SU-DHL-6 (cell line): ENCODE results near the gene CACNG4.

Source experiments
- H2AFZ ChIP-seq: fragments of 200-600 bp; sonication (generic); 2 replicates; pipeline ENCODE4 v1.6.1; 2014; ENCODE audit warnings: low read depth, mild to moderate bottlenecking, moderate library complexity, mixed read lengths, antibody characterized with exemption, low read length; ENCODE audit not compliant: severe bottlenecking
- H3F3A ChIP-seq: fragments of 200-600 bp; shearing (Covaris generic); 2 replicates; pipeline ENCODE4 v1.6.0; 2016; ENCODE audit warnings: antibody characterized with exemption, mild to moderate bottlenecking; ENCODE audit not compliant: insufficient read depth
- H3K27ac ChIP-seq: fragments of 200-600 bp; sonication (generic); 2 replicates; pipeline ENCODE4 v1.5.1; 2016; ENCODE audit warnings: low read depth, mild to moderate bottlenecking, low read length, moderate library complexity, mixed read lengths
- H3K27me3 ChIP-seq: fragments of 200-600 bp; sonication (generic), shearing (Covaris generic); 2 replicates; pipeline ENCODE4 v1.6.0; 2014; ENCODE audit warnings: mild to moderate bottlenecking, low read length
- H3K36me3 ChIP-seq: fragments of 200-600 bp; sonication (generic); 2 replicates; pipeline ENCODE4 v1.6.1; 2014; ENCODE audit warnings: mild to moderate bottlenecking, low read length, mixed read lengths
- H3K4me2 ChIP-seq: fragments of 300-600, 200-600 bp; shearing (Covaris generic), sonication (generic); 2 replicates; pipeline ENCODE4 v1.6.0; 2014; ENCODE audit warnings: low read length, low read depth, mild to moderate bottlenecking; ENCODE audit not compliant: poor library complexity, severe bottlenecking
- H3K4me3 ChIP-seq: fragments of 200-600 bp; sonication (generic); 2 replicates; pipeline ENCODE4 v1.5.1; 2014; ENCODE audit warnings: antibody characterized with exemption, low read length, mild to moderate bottlenecking, mixed read lengths; ENCODE audit not compliant: insufficient read depth, poor library complexity, severe bottlenecking
- H3K79me2 ChIP-seq: fragments of 200-600 bp; sonication (generic); 2 replicates; pipeline ENCODE4 v1.6.1; 2014; ENCODE audit warnings: mild to moderate bottlenecking, low read length, moderate library complexity; ENCODE audit not compliant: insufficient read depth
- H3K9ac ChIP-seq: fragments of 200-600 bp; sonication (generic); 2 replicates; pipeline ENCODE4 v1.7.0; 2014; ENCODE audit warnings: mild to moderate bottlenecking, low read length
- H3K9me2 ChIP-seq: fragments of 200-600 bp; sonication (generic); replicated peaks from 2 replicates; pipeline ENCODE4 v1.6.1; 2014; ENCODE audit warnings: low read length; ENCODE audit not compliant: insufficient read depth
- H3K9me3 ChIP-seq: fragments of 200-600 bp; sonication (generic); 2 replicates; pipeline ENCODE4 v1.6.1; 2014; ENCODE audit warnings: low read length, mixed read lengths; ENCODE audit not compliant: insufficient read depth
- H4K20me1 ChIP-seq: fragments of 200-600 bp; sonication (generic); 2 replicates; pipeline ENCODE4 v1.6.1; 2014; ENCODE audit warnings: low read depth, mild to moderate bottlenecking, antibody characterized with exemption, low read length, moderate library complexity, mixed read lengths
- EZH2phosphoT487 ChIP-seq: fragments of 200-600 bp; sonication (generic), shearing (Covaris generic); conservative IDR thresholded peaks from 2 replicates; pipeline ENCODE4 v1.6.1; 2018; ENCODE audit warnings: mild to moderate bottlenecking, antibody characterized with exemption, low read length, moderate library complexity, mixed read lengths
- TF ChIP-seq, protein P1 (sequence below): fragments of 200-600 bp; sonication (generic); IDR thresholded peaks from one replicate; pipeline ENCODE4 v1.5.1; 2017; ENCODE audit warnings: antibody characterized with exemption, mild to moderate bottlenecking, low read length, moderate library complexity; ENCODE audit not compliant: insufficient read depth, poor library complexity, severe bottlenecking

CACNG4 gene

DNA sequence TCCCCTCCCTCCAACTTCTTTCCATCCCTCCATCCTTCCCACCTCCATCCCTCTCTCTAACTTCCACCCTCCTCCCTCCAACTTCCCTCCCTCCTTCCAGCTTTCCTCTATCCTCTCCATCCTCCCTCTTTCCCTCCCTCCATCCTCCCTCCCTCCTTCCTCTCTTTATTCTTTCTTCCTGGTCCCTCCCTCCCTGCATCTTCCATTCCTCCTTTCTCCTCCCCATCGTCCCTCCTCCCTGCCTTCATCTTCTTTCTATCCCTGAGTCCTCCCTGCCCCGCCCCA lies 11.8 kb downstream of the CACNG4 start:
- no peak overlapping the region for H3K9ac ChIP-seq
- H3K9me3 ChIP-seq: no peaks in the 10 kb centered on the region
- H3K27me3 ChIP-seq: no peaks in the 10 kb centered on the region
- no peaks in the 10 kb centered on the region for H3K36me3 ChIP-seq
- H4K20me1 ChIP-seq: no peaks in the 10 kb centered on the region
- H3K4me2 ChIP-seq: no peak overlapping the region
- no peaks in the 10 kb centered on the region for H3K79me2 ChIP-seq
- no peak overlapping the region for H3K4me3 ChIP-seq
- no peak overlapping the region for H2AFZ ChIP-seq
- no peaks in the 10 kb centered on the region for H3K9me2 ChIP-seq
- H3F3A ChIP-seq: no peaks in the 10 kb centered on the region
- H3K27ac ChIP-seq: no peak overlapping the region
- TF ChIP-seq EZH2phosphoT487: no peak
- TF ChIP-seq, protein P1, sequence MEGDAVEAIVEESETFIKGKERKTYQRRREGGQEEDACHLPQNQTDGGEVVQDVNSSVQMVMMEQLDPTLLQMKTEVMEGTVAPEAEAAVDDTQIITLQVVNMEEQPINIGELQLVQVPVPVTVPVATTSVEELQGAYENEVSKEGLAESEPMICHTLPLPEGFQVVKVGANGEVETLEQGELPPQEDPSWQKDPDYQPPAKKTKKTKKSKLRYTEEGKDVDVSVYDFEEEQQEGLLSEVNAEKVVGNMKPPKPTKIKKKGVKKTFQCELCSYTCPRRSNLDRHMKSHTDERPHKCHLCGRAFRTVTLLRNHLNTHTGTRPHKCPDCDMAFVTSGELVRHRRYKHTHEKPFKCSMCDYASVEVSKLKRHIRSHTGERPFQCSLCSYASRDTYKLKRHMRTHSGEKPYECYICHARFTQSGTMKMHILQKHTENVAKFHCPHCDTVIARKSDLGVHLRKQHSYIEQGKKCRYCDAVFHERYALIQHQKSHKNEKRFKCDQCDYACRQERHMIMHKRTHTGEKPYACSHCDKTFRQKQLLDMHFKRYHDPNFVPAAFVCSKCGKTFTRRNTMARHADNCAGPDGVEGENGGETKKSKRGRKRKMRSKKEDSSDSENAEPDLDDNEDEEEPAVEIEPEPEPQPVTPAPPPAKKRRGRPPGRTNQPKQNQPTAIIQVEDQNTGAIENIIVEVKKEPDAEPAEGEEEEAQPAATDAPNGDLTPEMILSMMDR: no peak

DNA sequence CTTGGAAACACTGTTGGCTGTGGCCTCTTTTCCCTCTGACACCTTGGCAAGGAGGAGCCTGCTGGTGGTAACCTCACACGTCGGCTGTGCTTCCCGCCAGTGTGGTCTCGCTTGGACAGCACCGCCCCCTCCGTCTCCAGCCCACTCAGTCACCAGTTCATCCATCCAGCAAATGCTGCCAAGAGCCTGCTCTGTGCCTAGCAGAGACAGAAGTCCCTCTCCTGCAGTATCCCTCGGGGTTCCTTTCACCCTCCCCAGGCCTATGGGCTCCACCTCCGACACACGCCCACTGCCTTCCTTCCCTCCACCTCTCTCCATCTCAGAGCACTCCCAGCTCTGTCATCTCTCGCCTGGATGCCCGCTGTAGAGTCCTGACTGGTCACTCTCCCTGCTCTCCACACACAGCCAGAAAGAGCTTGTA lies 12.3 kb downstream of the CACNG4 start:
- no peak overlapping the region for H3K4me2 ChIP-seq
- H3F3A ChIP-seq: no peaks in the 10 kb centered on the region
- TF ChIP-seq, protein P1: no peak
- no peaks in the 10 kb centered on the region for H3K36me3 ChIP-seq
- no peak overlapping the region for H3K4me3 ChIP-seq
- H2AFZ ChIP-seq: no peak overlapping the region
- H3K79me2 ChIP-seq: no peaks in the 10 kb centered on the region
- H4K20me1 ChIP-seq: no peaks in the 10 kb centered on the region
- H3K9me3 ChIP-seq: no peaks in the 10 kb centered on the region
- H3K27me3 ChIP-seq: no peaks in the 10 kb centered on the region
- H3K9ac ChIP-seq: no peak overlapping the region
- H3K9me2 ChIP-seq: no peaks in the 10 kb centered on the region
- no peak overlapping the region for H3K27ac ChIP-seq

DNA sequence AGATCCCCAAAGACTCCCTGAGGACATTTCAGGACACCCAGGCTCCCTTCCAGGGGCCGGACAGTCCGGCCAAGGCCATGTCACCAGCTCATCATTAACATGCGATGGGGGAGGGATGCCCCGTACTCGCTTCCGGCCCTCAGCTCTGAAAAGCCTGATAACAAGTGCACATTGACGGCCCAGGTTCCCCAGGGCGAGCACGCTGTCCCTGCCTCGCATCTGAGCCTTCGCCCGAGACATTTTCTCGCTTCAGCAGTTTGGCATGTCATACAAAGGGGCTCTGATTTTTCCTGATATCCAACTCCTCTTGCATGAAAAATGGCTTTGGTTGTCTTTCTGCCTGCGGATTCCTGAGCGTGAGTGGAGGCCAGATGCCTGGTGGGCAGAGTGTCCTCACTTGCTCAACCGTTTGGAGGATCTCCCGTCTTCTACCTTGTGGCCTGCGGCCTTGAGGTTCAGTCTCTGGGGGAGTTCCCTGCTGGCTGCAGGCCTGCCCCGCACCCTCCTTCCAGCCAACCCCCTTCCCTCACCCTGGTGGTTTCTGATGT lies 14.1 kb downstream of the CACNG4 start:
- Histone ChIP-seq H3K9me2 (no peaks in the 10 kb centered on the region), H3K79me2 (no peaks in the 10 kb centered on the region), H3K9me3 (no peaks in the 10 kb centered on the region), H2AFZ (no peak overlapping the region), H3K4me3 (no peak overlapping the region), H4K20me1 (no peaks in the 10 kb centered on the region), H3K27ac (no peak overlapping the region), H3K4me2 (no peak overlapping the region), H3K36me3 (no peaks in the 10 kb centered on the region), H3K9ac (no peak overlapping the region), H3F3A (no peaks in the 10 kb centered on the region), H3K27me3 (no peaks in the 10 kb centered on the region)
- TF ChIP-seq, protein P1: no peak
- TF ChIP-seq EZH2phosphoT487: no peak
